H9 (cell line): ENCODE results near the gene HDAC5. TPM values are rescaled to one million over a fixed set of nuclear protein-coding genes. Genes with fewer than 3 reads are reported as not detected.

Experiments used
- DNase-seq: peaks from one replicate; pipeline ENCODE4 v3.0.0-alpha.2; 2017
- H2AFZ ChIP-seq: one replicate; pipeline ENCODE4 v1.6.1; 2013; ENCODE audit warnings: mild to moderate bottlenecking, low read length, control low read depth, moderate library complexity
- H2AK5ac ChIP-seq: 2 replicates; pipeline ENCODE4 v1.6.1; 2013; ENCODE audit warnings: low read length, control low read depth, mixed read lengths; ENCODE audit not compliant: insufficient read length
- H2BK120ac ChIP-seq: one replicate; pipeline ENCODE4 v1.6.1; 2013; ENCODE audit warnings: low read depth, mild to moderate bottlenecking, low read length, control low read depth, inconsistent platforms; ENCODE audit not compliant: poor library complexity, severe bottlenecking
- H2BK12ac ChIP-seq: 2 replicates; pipeline ENCODE4 v1.6.1; 2013; ENCODE audit warnings: low read length, control low read depth, mixed read lengths, low read depth; ENCODE audit not compliant: insufficient read length
- H2BK15ac ChIP-seq: 2 replicates; pipeline ENCODE4 v1.6.1; 2013; ENCODE audit warnings: low read depth, low read length, control low read depth
- H2BK20ac ChIP-seq: one replicate; pipeline ENCODE4 v1.6.1; 2013; ENCODE audit warnings: low read depth, mild to moderate bottlenecking, low read length, control low read depth, inconsistent platforms; ENCODE audit not compliant: poor library complexity, severe bottlenecking
- H2BK5ac ChIP-seq: 2 replicates; pipeline ENCODE4 v1.6.1; 2013; ENCODE audit warnings: low read length, control low read depth, mixed read lengths; ENCODE audit not compliant: insufficient read length
- H3K14ac ChIP-seq: 2 replicates; pipeline ENCODE4 v1.6.1; 2013; ENCODE audit warnings: low read length, control low read depth; ENCODE audit not compliant: insufficient read depth
- H3K18ac ChIP-seq: 2 replicates; pipeline ENCODE4 v1.6.1; 2013; ENCODE audit warnings: low read depth, mild to moderate bottlenecking, mixed read lengths, low read length, control low read depth; ENCODE audit not compliant: insufficient read length
- H3K23ac ChIP-seq: 2 replicates; pipeline ENCODE4 v1.6.1; 2013; ENCODE audit warnings: low read length, control low read depth, mixed read lengths, low read depth; ENCODE audit not compliant: insufficient read length
- H3K23me2 ChIP-seq: 2 replicates; pipeline ENCODE4 v1.6.1; 2013; ENCODE audit warnings: low read depth, mild to moderate bottlenecking, mixed read lengths, low read length, control low read depth; ENCODE audit not compliant: insufficient read length, poor library complexity, severe bottlenecking
- H3K27ac ChIP-seq: 2 replicates; pipeline ENCODE4 v1.5.1; 2013; ENCODE audit warnings: low read length, control low read depth, mixed read lengths, low read depth; ENCODE audit not compliant: insufficient read length
- H3K27me3 ChIP-seq: 2 replicates; pipeline ENCODE4 v1.6.1; 2013; ENCODE audit warnings: low read length, control low read depth, inconsistent platforms; ENCODE audit not compliant: insufficient read depth
- H3K4ac ChIP-seq: 2 replicates; pipeline ENCODE4 v1.6.1; 2013; ENCODE audit warnings: low read depth, mild to moderate bottlenecking, control low read depth, inconsistent platforms, low read length, moderate library complexity
- H3K4me1 ChIP-seq: 2 replicates; pipeline ENCODE4 v1.6.1; 2013; ENCODE audit warnings: low read length, control low read depth, inconsistent platforms; ENCODE audit not compliant: insufficient read depth
- H3K4me2 ChIP-seq: 2 replicates; pipeline ENCODE4 v1.6.1; 2013; ENCODE audit warnings: low read length, control low read depth, mixed read lengths; ENCODE audit not compliant: insufficient read length, insufficient read depth
- H3K56ac ChIP-seq: 2 replicates; pipeline ENCODE4 v1.6.1; 2013; ENCODE audit warnings: low read depth, mild to moderate bottlenecking, mixed read lengths, low read length, control low read depth; ENCODE audit not compliant: insufficient read length
- H3K79me1 ChIP-seq: 2 replicates; pipeline ENCODE4 v1.6.1; 2013; ENCODE audit warnings: low read depth, mild to moderate bottlenecking, moderate library complexity, low read length, control low read depth, inconsistent platforms; ENCODE audit not compliant: insufficient read depth, poor library complexity, severe bottlenecking
- H3K79me2 ChIP-seq: 2 replicates; pipeline ENCODE4 v1.6.1; 2013; ENCODE audit warnings: low read length, control low read depth, inconsistent platforms; ENCODE audit not compliant: insufficient read depth
- H3K9ac ChIP-seq: 2 replicates; pipeline ENCODE4 v1.6.1; 2013; ENCODE audit warnings: low read length, control low read depth, mixed read lengths; ENCODE audit not compliant: insufficient read length; ENCODE audit errors: extremely low read depth
- H3K9me3 ChIP-seq: one replicate; pipeline ENCODE4 v1.6.1; 2013; ENCODE audit warnings: low read depth, low read length, inconsistent platforms; ENCODE audit not compliant: control insufficient read depth
- H3T11ph ChIP-seq: one replicate; pipeline ENCODE4 v1.6.1; 2013; ENCODE audit warnings: mild to moderate bottlenecking, low read length, control low read depth, inconsistent platforms
- H4K20me1 ChIP-seq: one replicate; pipeline ENCODE4 v1.6.1; 2013; ENCODE audit not compliant: control insufficient read depth, insufficient read length, insufficient read depth
- H4K5ac ChIP-seq: 2 replicates; pipeline ENCODE4 v1.6.1; 2013; ENCODE audit warnings: low read depth, mild to moderate bottlenecking, mixed read lengths, low read length, control low read depth; ENCODE audit not compliant: insufficient read length
- H4K8ac ChIP-seq: replicated peaks from 2 replicates; pipeline ENCODE4 v1.6.1; 2013; ENCODE audit warnings: low read length, control low read depth, mixed read lengths, low read depth; ENCODE audit not compliant: insufficient read length
- H4K91ac ChIP-seq: 2 replicates; pipeline ENCODE4 v1.6.1; 2013; ENCODE audit warnings: low read depth, mild to moderate bottlenecking, moderate library complexity, mixed read lengths, low read length, control low read depth; ENCODE audit not compliant: insufficient read length
- H3K27ac Mint-ChIP-seq, 3 experiments: 2 replicates in 2 of 3; 3 replicates in 1 of 3; pipeline ENCODE4 v1.8.0; 2020 to 2021; ENCODE audit warnings: mixed read lengths in 3 of 3, mild to moderate bottlenecking in 1 of 3, moderate library complexity in 1 of 3
- H3K27me3 Mint-ChIP-seq: 2 replicates; pipeline ENCODE4 v1.8.0; 2021; ENCODE audit warnings: low read depth, mild to moderate bottlenecking, moderate library complexity, mixed read lengths
- H3K36me3 Mint-ChIP-seq, 3 experiments: 2 replicates in 2 of 3; 3 replicates in 1 of 3; pipeline ENCODE4 v1.8.0; 2020 to 2021; ENCODE audit warnings: low read depth in 3 of 3, mixed read lengths in 3 of 3; ENCODE audit not compliant: insufficient read depth in 1 of 3
- H3K4me1 Mint-ChIP-seq, 2 experiments: 2 replicates each; pipeline ENCODE4 v1.8.0; 2020; ENCODE audit warnings: mixed read lengths in 2 of 2
- H3K4me3 Mint-ChIP-seq, 2 experiments: 2 replicates in 1 of 2; 3 replicates in 1 of 2; pipeline ENCODE4 v1.8.0; 2020 to 2021; ENCODE audit warnings: mild to moderate bottlenecking in 2 of 2, mixed read lengths in 2 of 2, moderate library complexity in 1 of 2
- H3K9me3 Mint-ChIP-seq, 2 experiments: 2 replicates in 1 of 2; 3 replicates in 1 of 2; pipeline ENCODE4 v1.8.0; 2020; ENCODE audit warnings: mild to moderate bottlenecking in 2 of 2, mixed read lengths in 2 of 2, moderate library complexity in 1 of 2
- CTCF ChIP-seq: fragments of 200-600 bp; sonication (generic); conservative IDR thresholded peaks from 3 replicates; pipeline ENCODE4 v1.8.0; 2021; ENCODE audit warnings: antibody characterized with exemption, mild to moderate bottlenecking
- WGBS: extraction: QIAGEN DNeasy Blood & Tissue Kit; methylation state at CpG from one replicate; pipeline ENCODE4 v1.1.7; 2013; ENCODE audit warnings: missing lambda C conversion rate, low lambda C conversion rate, mixed read lengths; ENCODE audit not compliant: insufficient read length; ENCODE audit errors: extremely low coverage; 5-methylcytosine and 5-hydroxymethylcytosine counted together
- total RNA-seq: library from RNA; stranded (reverse); gene quantifications from 2 replicates; pipeline ENCODE4 v1.2.1, GENCODE V29; 2021

Gene HDAC5
- total RNA-seq, 1 experiment from 2014 or later = 39.5 TPM

- H3K79me2 ChIP-seq = no peaks in the 10 kb centered on the region
- no peak within 1 kb of the TSS for H2BK120ac ChIP-seq
- no peaks in the 10 kb centered on the region for H3K23me2 ChIP-seq
- H3K27ac ChIP-seq = no peak within 1 kb of the TSS
- peaks cover 3% of the 10 kb centered on the region for H4K20me1 ChIP-seq
- Mint-ChIP-seq H3K4me1 (peaks cover 17 to 31% of the 10 kb centered on the region in 2 experiments), H3K9me3 (no peaks in the 10 kb centered on the region), H3K4me3 (no peak within 1 kb of the TSS; a peak in 1 of 5 replicates), H3K27me3 (peaks cover 2% of the 10 kb centered on the region; the same call in 1 of the 2 replicates), H3K27ac (peak within 1 kb of the TSS in 1 of 3 experiments; percentile 58; a peak in 1 of 7 replicates), H3K36me3 (peaks cover 4 to 8% (median 6%) of the 10 kb centered on the region in 3 experiments)
- no peak within 1 kb of the TSS for H3K23ac ChIP-seq
- no peak within 1 kb of the TSS for H3K18ac ChIP-seq
- no peak within 1 kb of the TSS for H3K56ac ChIP-seq
- no peaks in the 10 kb centered on the region for H3K79me1 ChIP-seq
- H4K5ac ChIP-seq = no peak within 1 kb of the TSS
- H3K4ac ChIP-seq = no peak within 1 kb of the TSS
- peak; percentile 72 for DNase-seq
- no peak within 1 kb of the TSS for H4K8ac ChIP-seq
- no peaks in the 10 kb centered on the region; the same call in 1 of the 2 replicates for H3K4me1 ChIP-seq
- H2BK12ac ChIP-seq = no peak within 1 kb of the TSS
- no peak within 1 kb of the TSS for H2BK15ac ChIP-seq
- no peak within 1 kb of the TSS for H2BK5ac ChIP-seq
- H3K14ac ChIP-seq = no peak within 1 kb of the TSS; the same call in 1 of the 2 replicates
- H2AFZ ChIP-seq = no peak within 1 kb of the TSS
- no CpG with 5 or more reads among the region's 21 CpGs for WGBS
- peak; percentile 32; the same call in 2 of the 3 replicates for TF ChIP-seq CTCF
- no peak within 1 kb of the TSS for H4K91ac ChIP-seq
- H3K4me2 ChIP-seq = no peak within 1 kb of the TSS
- no peak within 1 kb of the TSS for H3K9ac ChIP-seq
- no peaks in the 10 kb centered on the region for H3K9me3 ChIP-seq
- no peak within 1 kb of the TSS for H2BK20ac ChIP-seq
- no peak within 1 kb of the TSS for H2AK5ac ChIP-seq
- H3T11ph ChIP-seq = no peak within 1 kb of the TSS
- H3K27me3 ChIP-seq = no peaks in the 10 kb centered on the region
These were observed 47.2 kb upstream of the HDAC5 start, which contains the start of gene ASB16 for GRCh38 chr17:44170499-44171201. ASB16 (plus strand) TSS chr17:44170704; CDS start chr17:44170790, 86 bp downstream.
